Cardiac fibroblast (primary cell): ENCODE measurements around the gene EOMES.
A peak's percentile ranks its signal among the peaks of the same experiment; 100 is the strongest.

ENCODE experiments used
- DNase-seq, 2 donors: peaks; one replicate each; pipeline versions ENCODE4 v3.0.0 to v3.0.0-alpha.2; 2010; ENCODE audit warnings: low read depth in 2 of 2
- H3K4me3 ChIP-seq, 2 donors: replicated peaks in 1 of 2; 1 replicate in 1 of 2; 2 replicates in 1 of 2; pipeline ENCODE4 v1.5.1; 2011; ENCODE audit warnings: low read depth in 2 of 2, low read length in 2 of 2, mild to moderate bottlenecking in 2 of 2, moderate library complexity in 1 of 2
- TF ChIP-seq, protein P1 (sequence below): IDR thresholded peaks from one replicate; pipeline ENCODE4 v1.5.1; 2011; ENCODE audit warnings: low read depth, mild to moderate bottlenecking, low read length, inconsistent platforms

Gene EOMES

DNA sequence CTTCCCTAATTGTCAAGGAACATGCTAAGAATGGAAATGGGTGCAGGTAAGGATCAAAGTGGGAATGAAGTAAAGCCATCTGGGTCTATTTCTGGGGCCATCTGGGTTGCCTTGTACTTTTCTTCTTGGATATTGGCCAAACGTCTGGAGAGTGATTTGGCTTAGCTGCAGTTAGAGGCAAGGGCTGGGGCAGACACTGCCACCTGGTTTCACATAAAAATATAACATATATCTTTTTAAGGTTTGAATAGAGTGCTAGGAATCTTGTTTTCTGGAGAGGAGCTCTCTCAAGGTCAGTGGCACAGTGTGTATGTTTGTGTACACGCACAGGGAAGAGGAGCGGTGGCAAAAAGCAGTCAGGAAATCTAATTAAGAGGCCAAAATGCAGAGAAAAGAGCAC, 24.7 kb upstream of the EOMES start:
- H3K4me3 ChIP-seq = no peak overlapping the region
- TF ChIP-seq, protein P1, sequence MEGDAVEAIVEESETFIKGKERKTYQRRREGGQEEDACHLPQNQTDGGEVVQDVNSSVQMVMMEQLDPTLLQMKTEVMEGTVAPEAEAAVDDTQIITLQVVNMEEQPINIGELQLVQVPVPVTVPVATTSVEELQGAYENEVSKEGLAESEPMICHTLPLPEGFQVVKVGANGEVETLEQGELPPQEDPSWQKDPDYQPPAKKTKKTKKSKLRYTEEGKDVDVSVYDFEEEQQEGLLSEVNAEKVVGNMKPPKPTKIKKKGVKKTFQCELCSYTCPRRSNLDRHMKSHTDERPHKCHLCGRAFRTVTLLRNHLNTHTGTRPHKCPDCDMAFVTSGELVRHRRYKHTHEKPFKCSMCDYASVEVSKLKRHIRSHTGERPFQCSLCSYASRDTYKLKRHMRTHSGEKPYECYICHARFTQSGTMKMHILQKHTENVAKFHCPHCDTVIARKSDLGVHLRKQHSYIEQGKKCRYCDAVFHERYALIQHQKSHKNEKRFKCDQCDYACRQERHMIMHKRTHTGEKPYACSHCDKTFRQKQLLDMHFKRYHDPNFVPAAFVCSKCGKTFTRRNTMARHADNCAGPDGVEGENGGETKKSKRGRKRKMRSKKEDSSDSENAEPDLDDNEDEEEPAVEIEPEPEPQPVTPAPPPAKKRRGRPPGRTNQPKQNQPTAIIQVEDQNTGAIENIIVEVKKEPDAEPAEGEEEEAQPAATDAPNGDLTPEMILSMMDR = no peak
- no peak for DNase-seq

DNA sequence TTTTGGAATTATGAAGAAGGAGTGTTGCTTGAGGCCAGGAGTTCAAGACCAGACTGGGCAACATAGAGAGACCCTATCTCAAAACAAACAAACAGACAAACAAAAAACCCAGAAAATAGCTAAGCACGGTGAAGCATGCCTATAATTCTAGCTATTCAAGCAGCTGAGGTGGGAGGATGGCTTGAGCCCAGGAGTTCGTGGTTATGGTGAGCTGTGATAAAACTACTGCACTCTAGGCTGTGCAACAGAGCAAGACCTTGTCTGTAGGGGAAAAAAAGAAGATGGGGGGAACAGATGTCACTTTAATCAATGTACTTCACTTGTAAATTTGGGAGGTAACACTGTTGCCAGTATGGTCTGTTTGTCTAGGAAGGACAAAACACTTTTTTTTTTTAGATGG, 18.7 kb upstream of the EOMES start:
- H3K4me3 ChIP-seq = no peak overlapping the region
- TF ChIP-seq, protein P1 = no peak
- DNase-seq = no peak

DNA sequence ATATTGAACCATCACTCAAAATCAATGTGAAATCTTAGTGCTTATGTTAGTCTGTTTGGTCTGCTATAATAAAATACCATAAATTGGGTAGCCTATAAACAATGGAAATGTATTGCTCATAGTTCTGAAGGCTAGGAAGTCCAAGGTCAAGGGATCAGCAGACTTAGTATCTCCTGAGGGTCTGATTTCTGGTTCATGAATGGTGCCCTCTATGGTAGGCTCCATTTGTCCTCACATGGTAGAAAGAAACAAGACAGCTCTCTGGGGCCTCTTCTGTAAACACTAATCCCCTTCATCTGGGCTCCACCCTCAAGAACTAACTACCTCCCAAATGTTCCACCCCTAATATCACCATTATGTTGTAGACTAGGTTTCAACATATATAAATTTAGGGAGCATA, 15.0 kb upstream of the EOMES start:
- TF ChIP-seq, protein P1 = no peak
- no peak overlapping the region for H3K4me3 ChIP-seq
- DNase-seq = no peak

DNA sequence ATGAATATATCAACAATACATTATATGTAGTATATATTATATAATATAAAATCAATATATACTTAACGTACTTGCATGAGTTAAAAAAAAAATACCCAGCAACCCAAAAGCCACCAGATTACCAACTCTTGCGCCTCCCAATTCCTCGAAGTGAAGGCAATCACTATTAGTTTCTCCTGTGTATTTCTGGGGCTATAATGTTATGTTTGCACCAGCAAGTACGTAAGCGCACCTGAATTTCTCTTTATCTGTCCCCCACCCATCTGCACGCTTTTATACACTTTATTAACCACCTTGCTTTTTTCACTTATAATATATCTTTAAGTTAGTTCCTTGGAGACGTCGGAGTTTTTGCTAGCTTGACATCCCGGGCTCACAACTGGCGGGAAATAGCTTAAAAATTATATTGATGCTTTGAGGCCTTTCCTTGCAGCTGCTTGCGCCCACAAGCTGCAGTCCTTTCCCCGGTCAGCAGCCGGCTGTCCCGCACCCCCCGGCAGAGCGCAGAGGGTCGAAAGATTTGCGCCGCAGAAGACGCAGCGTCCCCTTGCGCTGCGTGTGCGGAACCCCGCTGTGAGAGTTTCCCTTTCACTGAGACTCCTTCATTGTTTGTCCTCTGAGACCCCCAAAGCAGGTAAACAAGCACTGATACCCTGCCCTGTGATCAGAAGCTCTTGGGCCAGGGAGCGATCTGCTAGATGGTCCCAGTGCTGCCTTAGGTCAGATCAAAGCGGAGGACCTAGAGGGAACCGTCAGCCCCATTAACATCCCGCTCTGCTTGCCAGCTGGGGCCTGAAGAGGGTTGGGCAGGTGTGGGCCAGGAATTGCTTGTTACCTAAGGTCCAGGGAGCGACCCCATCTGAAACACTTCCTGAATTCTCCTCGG, 8.9 kb upstream of the EOMES start:
- DNase-seq = no peak
- no peak overlapping the region for H3K4me3 ChIP-seq
- TF ChIP-seq, protein P1 = no peak

DNA sequence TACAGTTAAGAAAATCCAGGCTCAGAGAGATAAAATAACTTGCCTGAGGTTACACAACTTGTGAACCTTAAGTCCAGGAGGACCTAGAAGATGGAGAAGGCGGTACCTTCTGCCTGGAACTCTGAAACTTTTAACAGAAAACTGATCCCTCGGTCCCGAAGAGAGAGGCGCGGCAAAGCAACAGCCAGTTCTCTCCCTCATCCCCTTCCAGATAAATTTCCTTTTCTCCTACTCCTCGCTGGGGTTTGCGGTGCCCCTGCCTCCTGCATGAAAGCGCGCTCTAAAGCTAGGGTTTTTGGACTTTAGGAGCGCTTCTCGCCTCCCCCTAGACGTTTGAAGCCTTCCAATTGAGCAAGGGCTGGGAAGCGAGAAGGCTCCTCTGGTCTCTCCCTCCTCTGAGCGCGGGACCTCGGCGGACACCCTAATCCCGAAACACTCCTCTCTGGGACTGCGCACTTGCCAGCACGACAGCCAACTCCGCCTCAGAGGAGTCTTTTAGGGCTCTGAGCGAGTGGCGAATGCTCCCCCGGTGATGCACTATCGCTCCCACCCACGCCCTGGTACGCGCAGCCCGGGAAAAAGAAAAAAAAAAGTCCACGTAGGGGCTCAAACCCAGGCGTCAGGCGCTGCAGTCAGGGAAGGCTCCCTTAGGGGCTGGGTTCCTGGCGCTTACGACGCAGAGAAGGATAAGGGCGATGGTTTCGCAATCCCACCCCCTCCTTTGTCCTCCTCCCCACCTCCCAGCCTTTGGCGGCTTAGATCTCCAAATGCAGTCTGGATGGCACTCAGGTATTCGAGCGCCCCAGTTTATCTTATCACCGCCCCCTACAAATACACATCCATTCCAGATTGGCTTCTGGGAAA, 7.9 kb upstream of the EOMES start:
- DNase-seq = peak in 1 of 2 donors; percentile 45
- TF ChIP-seq, protein P1 = no peak
- H3K4me3 ChIP-seq = peak overlapping the region in 1 of 2 donors; percentile 9

DNA sequence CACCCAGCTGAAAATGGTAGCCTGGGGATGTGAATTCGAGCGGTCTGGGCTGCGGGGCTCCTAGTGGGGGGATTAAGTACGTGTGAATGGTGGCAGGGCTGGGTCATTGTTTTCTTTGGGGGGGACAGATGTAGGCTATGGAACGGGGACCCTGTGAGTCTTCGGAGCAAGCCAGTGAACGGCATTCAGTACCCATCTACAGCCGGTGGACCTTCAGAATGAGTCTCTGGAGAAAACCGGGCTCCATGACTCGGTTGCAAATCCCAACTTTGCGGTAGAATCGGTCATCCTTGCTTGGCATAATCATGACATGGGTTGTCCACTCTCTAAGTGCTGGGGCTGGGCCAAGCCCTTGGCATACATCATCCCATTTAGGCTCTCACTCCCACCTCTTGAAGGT, 7.2 kb upstream of the EOMES start:
- DNase-seq = no peak
- TF ChIP-seq, protein P1 = no peak
- H3K4me3 ChIP-seq = no peak overlapping the region
